OCI-LY1 (cell line): ENCODE measurements around the gene MRPL1.

Source experiments
- EZH2 ChIP-seq: fragments of 200-600 bp; sonication (generic), shearing (Covaris generic); IDR thresholded peaks from 2 replicates; pipeline ENCODE4 v1.8.0; 2017; ENCODE audit warnings: borderline replicate concordance, mixed run types, mild to moderate bottlenecking, antibody characterized with exemption, low read length, moderate library complexity, mixed read lengths
- TF ChIP-seq, protein P1 (sequence below): fragments of 200-600 bp; sonication (generic), shearing (Covaris generic); IDR thresholded peaks from 2 replicates; pipeline ENCODE4 v1.5.1; 2017; ENCODE audit warnings: mild to moderate bottlenecking, antibody characterized with exemption, low read length, moderate library complexity, mixed read lengths

DNA sequence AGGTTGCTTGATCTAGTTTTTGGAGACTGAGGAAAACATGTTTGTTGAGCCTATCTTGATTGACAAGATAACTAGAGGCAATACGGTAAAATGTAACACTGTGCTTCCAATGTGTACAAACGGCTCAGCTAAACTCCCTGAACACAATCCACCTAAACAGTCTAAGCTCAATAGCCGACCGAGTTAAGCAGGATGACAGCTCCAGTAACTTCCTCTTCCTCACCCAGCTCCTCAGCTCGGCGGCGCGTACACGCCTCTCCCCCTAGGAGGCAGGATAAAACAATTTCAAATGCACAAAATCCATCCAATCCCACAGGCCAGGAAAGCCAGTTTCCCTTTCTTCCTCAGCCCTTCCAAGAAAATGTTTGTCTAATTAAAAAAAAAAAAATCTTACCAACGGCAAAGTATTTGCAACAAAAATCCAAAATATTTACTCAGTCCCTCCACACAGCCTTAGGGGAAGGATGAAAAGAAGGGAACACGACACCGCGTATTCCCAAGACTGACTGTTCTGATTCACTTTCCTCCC is 44.5 kb upstream of the MRPL1 start:
- TF ChIP-seq, protein P1, sequence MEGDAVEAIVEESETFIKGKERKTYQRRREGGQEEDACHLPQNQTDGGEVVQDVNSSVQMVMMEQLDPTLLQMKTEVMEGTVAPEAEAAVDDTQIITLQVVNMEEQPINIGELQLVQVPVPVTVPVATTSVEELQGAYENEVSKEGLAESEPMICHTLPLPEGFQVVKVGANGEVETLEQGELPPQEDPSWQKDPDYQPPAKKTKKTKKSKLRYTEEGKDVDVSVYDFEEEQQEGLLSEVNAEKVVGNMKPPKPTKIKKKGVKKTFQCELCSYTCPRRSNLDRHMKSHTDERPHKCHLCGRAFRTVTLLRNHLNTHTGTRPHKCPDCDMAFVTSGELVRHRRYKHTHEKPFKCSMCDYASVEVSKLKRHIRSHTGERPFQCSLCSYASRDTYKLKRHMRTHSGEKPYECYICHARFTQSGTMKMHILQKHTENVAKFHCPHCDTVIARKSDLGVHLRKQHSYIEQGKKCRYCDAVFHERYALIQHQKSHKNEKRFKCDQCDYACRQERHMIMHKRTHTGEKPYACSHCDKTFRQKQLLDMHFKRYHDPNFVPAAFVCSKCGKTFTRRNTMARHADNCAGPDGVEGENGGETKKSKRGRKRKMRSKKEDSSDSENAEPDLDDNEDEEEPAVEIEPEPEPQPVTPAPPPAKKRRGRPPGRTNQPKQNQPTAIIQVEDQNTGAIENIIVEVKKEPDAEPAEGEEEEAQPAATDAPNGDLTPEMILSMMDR = peak; percentile 45; the same call in 1 of the 2 replicates
- no peak for TF ChIP-seq EZH2
